Activated T-helper 17 cell treated with anti-CD3 and anti-CD28 coated beads, Interleukin-2, amount 50 U/mL, for 72 hours (primary cell): ENCODE data around the gene SCN3A. TPM values are rescaled to one million over a fixed set of nuclear protein-coding genes. Genes with fewer than 3 reads are reported as not detected.
A peak's percentile ranks its signal among the peaks of the same experiment; 100 is the strongest.

Experiments used
- ATAC-seq: fragments of 150-1000 bp; cut with Tn5 transposase; replicated peaks from 2 replicates; pipeline ENCODE4 v1.10.0; 2021; ENCODE audit warnings: mild to moderate bottlenecking, moderate library complexity
- H3K27ac Mint-ChIP-seq: one replicate; pipeline ENCODE4 v1.8.0; 2022; ENCODE audit warnings: mixed read lengths
- H3K27me3 Mint-ChIP-seq: one replicate; pipeline ENCODE4 v1.8.0; 2022; ENCODE audit warnings: mixed read lengths
- H3K36me3 Mint-ChIP-seq: one replicate; pipeline ENCODE4 v1.8.0; 2022; ENCODE audit warnings: low read depth, mild to moderate bottlenecking, mixed read lengths
- H3K4me1 Mint-ChIP-seq: one replicate; pipeline ENCODE4 v1.8.0; 2022; ENCODE audit warnings: mixed read lengths
- H3K4me3 Mint-ChIP-seq: one replicate; pipeline ENCODE4 v1.8.0; 2022; ENCODE audit warnings: mild to moderate bottlenecking, mixed read lengths
- H3K9me3 Mint-ChIP-seq: one replicate; pipeline ENCODE4 v1.8.0; 2022; ENCODE audit warnings: mixed read lengths
- total RNA-seq, 2 donors: library from RNA; stranded (reverse); gene quantifications; one replicate each; pipeline ENCODE4 v1.2.3, GENCODE V29; 2022

Gene SCN3A
- total RNA-seq, 2 donors from 2014 or later = not detected

GRCh38 chr2:165067643-165068486 lies 136.0 kb downstream of the SCN3A start:
- Mint-ChIP-seq H3K27me3 (peaks cover 10% of the 10 kb centered on the region), H3K27ac (no peak overlapping the region), H3K36me3 (no peaks in the 10 kb centered on the region), H3K4me1 (no peaks in the 10 kb centered on the region), H3K4me3 (no peak overlapping the region), H3K9me3 (no peaks in the 10 kb centered on the region)
- ATAC-seq = no peak

- Mint-ChIP-seq H3K36me3 (no peaks in the 10 kb centered on the region), H3K4me3 (no peak overlapping the region), H3K9me3 (no peaks in the 10 kb centered on the region), H3K27ac (no peak overlapping the region), H3K27me3 (peaks cover 3% of the 10 kb centered on the region), H3K4me1 (no peaks in the 10 kb centered on the region)
- ATAC-seq = no peak
These were observed 139.1 kb downstream of the SCN3A start for GRCh38 chr2:165064743-165065142.

- Mint-ChIP-seq H3K4me1 (no peaks in the 10 kb centered on the region), H3K9me3 (no peaks in the 10 kb centered on the region), H3K4me3 (no peak overlapping the region), H3K27ac (no peak overlapping the region), H3K27me3 (no peaks in the 10 kb centered on the region), H3K36me3 (no peaks in the 10 kb centered on the region)
- no peak for ATAC-seq
These were observed 143.4 kb downstream of the SCN3A start for GRCh38 chr2:165060411-165060810.

GRCh38 chr2:165058476-165059265 lies 145.2 kb downstream of the SCN3A start:
- H3K9me3 Mint-ChIP-seq = no peaks in the 10 kb centered on the region
- ATAC-seq = no peak
- H3K27me3 Mint-ChIP-seq = no peaks in the 10 kb centered on the region
- H3K4me3 Mint-ChIP-seq = no peak overlapping the region
- H3K27ac Mint-ChIP-seq = no peak overlapping the region
- no peaks in the 10 kb centered on the region for H3K4me1 Mint-ChIP-seq
- H3K36me3 Mint-ChIP-seq = no peaks in the 10 kb centered on the region

- H3K27ac Mint-ChIP-seq = no peak overlapping the region
- ATAC-seq = no peak
- no peaks in the 10 kb centered on the region for H3K27me3 Mint-ChIP-seq
- H3K4me3 Mint-ChIP-seq = no peak overlapping the region
- no peaks in the 10 kb centered on the region for H3K9me3 Mint-ChIP-seq
- H3K4me1 Mint-ChIP-seq = no peaks in the 10 kb centered on the region
- no peaks in the 10 kb centered on the region for H3K36me3 Mint-ChIP-seq
These were observed 145.9 kb downstream of the SCN3A start for GRCh38 chr2:165057931-165058330.

GRCh38 chr2:165057308-165057707 lies 146.5 kb downstream of the SCN3A start:
- Mint-ChIP-seq H3K4me1 (no peaks in the 10 kb centered on the region), H3K36me3 (no peaks in the 10 kb centered on the region), H3K4me3 (no peak overlapping the region), H3K27ac (no peak overlapping the region), H3K9me3 (no peaks in the 10 kb centered on the region), H3K27me3 (no peaks in the 10 kb centered on the region)
- no peak for ATAC-seq

GRCh38 chr2:165056564-165056963 lies 147.3 kb downstream of the SCN3A start:
- H3K4me3 Mint-ChIP-seq = no peak overlapping the region
- H3K9me3 Mint-ChIP-seq = no peaks in the 10 kb centered on the region
- ATAC-seq = no peak
- H3K4me1 Mint-ChIP-seq = no peaks in the 10 kb centered on the region
- no peak overlapping the region for H3K27ac Mint-ChIP-seq
- no peaks in the 10 kb centered on the region for H3K36me3 Mint-ChIP-seq
- no peaks in the 10 kb centered on the region for H3K27me3 Mint-ChIP-seq

- peak; percentile 52 for ATAC-seq
- Mint-ChIP-seq H3K4me3 (no peak overlapping the region), H3K27me3 (no peaks in the 10 kb centered on the region), H3K4me1 (no peaks in the 10 kb centered on the region), H3K9me3 (no peaks in the 10 kb centered on the region), H3K27ac (no peak overlapping the region), H3K36me3 (no peaks in the 10 kb centered on the region)
These were observed 148.6 kb downstream of the SCN3A start for GRCh38 chr2:165055082-165055851.

GRCh38 chr2:165054652-165055051 lies 149.2 kb downstream of the SCN3A start:
- no peaks in the 10 kb centered on the region for H3K9me3 Mint-ChIP-seq
- no peak overlapping the region for H3K27ac Mint-ChIP-seq
- H3K27me3 Mint-ChIP-seq = no peaks in the 10 kb centered on the region
- no peaks in the 10 kb centered on the region for H3K4me1 Mint-ChIP-seq
- no peak for ATAC-seq
- H3K36me3 Mint-ChIP-seq = no peaks in the 10 kb centered on the region
- H3K4me3 Mint-ChIP-seq = no peak overlapping the region

- Mint-ChIP-seq H3K4me1 (no peaks in the 10 kb centered on the region), H3K27ac (no peak overlapping the region), H3K27me3 (peaks cover 6% of the 10 kb centered on the region), H3K9me3 (peaks cover 5% of the 10 kb centered on the region), H3K36me3 (no peaks in the 10 kb centered on the region), H3K4me3 (no peak overlapping the region)
- no peak for ATAC-seq
These were observed 159.1 kb downstream of the SCN3A start for GRCh38 chr2:165044505-165045303.

Other genes starting within 250 kb of the SCN3A start
- not detected for gene SLC38A11, start 248.5 kb downstream of the SCN3A start, total RNA-seq
- under 1 TPM in 1 of 2 donors, not detected in 1; 0.05 TPM for gene SCN2A, start 35.4 kb upstream of the SCN3A start, total RNA-seq